HepG2 (cell line): ENCODE data around the gene FAM174C. TPM values are rescaled to one million over a fixed set of nuclear protein-coding genes. Genes with fewer than 3 reads are reported as not detected.

Experiments
- CBX1 ChIP-seq: IDR thresholded peaks from one replicate; pipeline ENCODE4 v1.6.1; 2016; ENCODE audit warnings: antibody characterized with exemption, low read depth
- FOSL2 ChIP-seq: sonication (generic); formaldehyde crosslinking; IDR thresholded peaks from 2 replicates; pipeline ENCODE4 v1.4.0; 2020; ENCODE audit warnings: missing genetic modification reagents
- PATZ1 ChIP-seq: sonication (generic); formaldehyde crosslinking; IDR thresholded peaks from 2 replicates; pipeline ENCODE4 v1.4.0; 2020; ENCODE audit warnings: missing genetic modification reagents
- REST ChIP-seq, 2 experiments: IDR thresholded peaks; 2 replicates each; pipeline ENCODE4 v1.6.1; 2011 to 2012; ENCODE audit warnings: low read length in 2 of 2, borderline replicate concordance in 1 of 2, low read depth in 1 of 2, mild to moderate bottlenecking in 1 of 2, moderate library complexity in 1 of 2
- TFAP4 ChIP-seq: sonication (generic); IDR thresholded peaks from 2 replicates; pipeline ENCODE4 v1.6.1; 2016; ENCODE audit warnings: low read depth, borderline replicate concordance
- ZNF160 ChIP-seq: sonication (generic); formaldehyde crosslinking; IDR thresholded peaks from 2 replicates; pipeline ENCODE4 v1.8.0; 2022; ENCODE audit warnings: mild to moderate bottlenecking, inconsistent platforms, missing genetic modification reagents
- ZNF280D ChIP-seq: sonication (generic); formaldehyde crosslinking; IDR thresholded peaks from 2 replicates; pipeline ENCODE4 v1.5.1; 2020; ENCODE audit warnings: mild to moderate bottlenecking, missing genetic modification reagents
- ZNF34 ChIP-seq: sonication (generic); formaldehyde crosslinking; IDR thresholded peaks from 2 replicates; pipeline ENCODE4 v1.4.0; 2020; ENCODE audit warnings: mild to moderate bottlenecking, missing genetic modification reagents, borderline replicate concordance
- ZNF577 ChIP-seq: sonication (generic); formaldehyde crosslinking; IDR thresholded peaks from 2 replicates; pipeline ENCODE4 v1.4.0; 2020; ENCODE audit warnings: mild to moderate bottlenecking, low read depth, missing genetic modification reagents, borderline replicate concordance
- ZNF646 ChIP-seq: sonication (generic); formaldehyde crosslinking; IDR thresholded peaks from 2 replicates; pipeline ENCODE4 v1.9.0; 2021; ENCODE audit warnings: mild to moderate bottlenecking, missing genetic modification reagents
- ZNF782 ChIP-seq: sonication (generic); formaldehyde crosslinking; IDR thresholded peaks from 2 replicates; pipeline ENCODE4 v1.4.0; 2020; ENCODE audit warnings: missing genetic modification reagents, mild to moderate bottlenecking, borderline replicate concordance
- polyA plus RNA-seq, 8 experiments: library from polyadenylated mRNA; depleted of rRNA in 3 of 8; stranded (reverse) in 7 of 8; unstranded in 1 of 8; fragments of >200 nt; fragmentation: Illumina TruSeq in 4 of 8; extraction: Trizol in 4 of 8; gene quantifications; 2 replicates each; pipeline versions ENCODE4 v1.2.1 to v1.2.3, GENCODE V29; 2011 to 2016; ENCODE audit warnings: low read depth in 4 of 8, missing spikeins in 1 of 8, mixed read lengths in 1 of 8; ENCODE audit not compliant: insufficient read depth in 1 of 8
- total RNA-seq, 5 experiments: library from RNA; depleted of rRNA; stranded (reverse); fragments of >200 nt; fragmentation: Illumina TruSeq; extraction: Trizol; gene quantifications; 2 replicates each; pipeline ENCODE4 v1.2.3, GENCODE V29; 2016; ENCODE audit warnings: low read depth in 1 of 5

Gene FAM174C
- total and polyA plus RNA-seq, 2 of the 13 experiments (the other 11 are each of a cell fraction or from before 2014, with no cell fraction given), result 19.5 to 31.3 TPM

- 0 out of 4 replicates have a peak, but pooled peaks of 1 of the 2 experiments have one; percentile 34 for TF ChIP-seq REST (IDR thresholded peaks at IDR 0.05; ENCODE audit: borderline replicate concordance in 1 of 2, low read depth in 1 of 2, low read length in 2 of 2)
- TF ChIP-seq CBX1, result no peak
- TF ChIP-seq PATZ1 (CRISPR knock-in tag), result peak; percentile 8; the same call in 1 of the 2 replicates
- no peak for TF ChIP-seq ZNF646 (CRISPR knock-in tag)
- TF ChIP-seq ZNF577, result no peak
- TF ChIP-seq ZNF160 (CRISPR knock-in tag), result peak; percentile 30; the same call in 1 of the 2 replicates
- TF ChIP-seq ZNF34, result no peak
- TF ChIP-seq TFAP4, result no peak
- TF ChIP-seq ZNF782, result no peak
- no peak for TF ChIP-seq ZNF280D (CRISPR knock-in tag)
- TF ChIP-seq FOSL2 (CRISPR knock-in tag), result no peak
Observed at GRCh38 chr19:1275260-1275975, at the start of gene FAM174C (continued).
